HCT116 (cell line): ENCODE results near the gene AP1M2. TPM values are rescaled to one million over a fixed set of nuclear protein-coding genes. Genes with fewer than 3 reads are reported as not detected.

Source experiments
- ATAC-seq: fragments of 200-7000 bp; cut with Tn5 transposase; 2 replicates; pipeline ENCODE4 v1.9.1; 2020; ENCODE audit warnings: mild to moderate bottlenecking, moderate library complexity
- BruUV-seq: library from RNA; stranded (reverse); fragments of 400-500 nt; replicated peaks from 2 replicates; lab custom pipeline; 2021; lab: Mats Ljungman, UMichigan
- CTCF ChIA-PET: fragments of 300-600 bp; sonication (Branson Sonifier 250); formaldehyde crosslinking; loops from one replicate; lab custom pipeline; 2021; ENCODE audit warnings: antibody characterized with exemption; lab: Charles Lee
- POLR2A ChIA-PET: fragments of 300-600, 350-600 bp; sonication (Branson Sonifier 250); formaldehyde crosslinking; loops from one replicate; lab custom pipeline; 2021; ENCODE audit warnings: antibody characterized with exemption; lab: Charles Lee
- RAD21 ChIA-PET, 2 experiments: fragments of 300-600 bp; sonication (Branson Sonifier 250); formaldehyde crosslinking; loops; one replicate each; lab custom pipeline; 2023; ENCODE audit warnings: low total read pairs in 2 of 2; ENCODE audit not compliant: uncharacterized antibody in 2 of 2, unreplicated experiment in 2 of 2, low non-redundant PET in 1 of 2; lab: Charles Lee
- DNase-seq: peaks from one replicate; pipeline ENCODE4 v3.0.0-alpha.2; 2010; ENCODE audit warnings: low read depth, low spot score
- H2AFZ ChIP-seq: fragments of 200-600 bp; shearing (Covaris generic), sonication (generic); 2 replicates; pipeline ENCODE4 v1.6.1; 2017; ENCODE audit warnings: low read depth, mixed run types, mixed read lengths, antibody characterized with exemption, low read length; ENCODE audit not compliant: poor library complexity, severe bottlenecking
- H3K27ac ChIP-seq: 2 replicates; pipeline ENCODE4 v1.5.1; 2012; ENCODE audit warnings: low read depth, low read length
- H3K27me3 ChIP-seq: fragments of 200-600 bp; sonication (generic); 2 replicates; pipeline ENCODE4 v1.6.1; 2016; ENCODE audit warnings: mixed run types, low read length, mixed read lengths; ENCODE audit not compliant: insufficient read depth
- H3K36me3 ChIP-seq, 2 experiments: fragments of 200-500 bp in 1 of 2; fragments of 200-600 bp in 1 of 2; sonication (Bioruptor generic) in 1 of 2; sonication (generic) in 1 of 2; 2 replicates each; pipeline versions ENCODE4 v1.5.1 to v1.6.1; 2014 to 2016; ENCODE audit warnings: low read length in 2 of 2, inconsistent platforms in 1 of 2, mixed read lengths in 1 of 2, mixed run types in 1 of 2; ENCODE audit not compliant: insufficient read depth in 2 of 2, control insufficient read depth in 1 of 2
- H3K4me1 ChIP-seq, 2 experiments: fragments of 200-600 bp in 1 of 2; sonication (generic) in 1 of 2; 2 replicates each; pipeline versions ENCODE4 v1.5.1 to v1.6.1; 2012 to 2017; ENCODE audit warnings: low read length in 2 of 2, inconsistent platforms in 1 of 2, mild to moderate bottlenecking in 1 of 2, mixed read lengths in 1 of 2, mixed run types in 1 of 2, moderate library complexity in 1 of 2; ENCODE audit not compliant: insufficient read depth in 2 of 2, control insufficient read depth in 1 of 2
- H3K4me2 ChIP-seq: fragments of 200-600 bp; sonication (generic); 2 replicates; pipeline ENCODE4 v1.6.1; 2017; ENCODE audit warnings: mixed run types, low read length, mixed read lengths
- H3K4me3 ChIP-seq, 2 experiments: fragments of 200-600 bp in 1 of 2; sonication (generic) in 1 of 2; replicated peaks in 1 of 2; 2 replicates each; pipeline ENCODE4 v1.5.1; 2011 to 2016; ENCODE audit warnings: low read length in 2 of 2, control low read depth in 1 of 2, low read depth in 1 of 2, mild to moderate bottlenecking in 1 of 2, mixed read lengths in 1 of 2, mixed run types in 1 of 2
- H3K79me2 ChIP-seq: fragments of 200-600 bp; sonication (generic); 2 replicates; pipeline ENCODE4 v1.6.1; 2017; ENCODE audit warnings: mild to moderate bottlenecking, mixed run types, low read length, moderate library complexity, mixed read lengths; ENCODE audit not compliant: insufficient read depth
- H3K9ac ChIP-seq: fragments of 200-600 bp; sonication (generic); 2 replicates; pipeline ENCODE4 v1.6.1; 2016; ENCODE audit warnings: low read length, mixed read lengths
- H3K9me2 ChIP-seq: fragments of 200-600 bp; sonication (generic), shearing (Covaris generic); 2 replicates; pipeline ENCODE4 v1.6.1; 2017; ENCODE audit warnings: mixed run types, mild to moderate bottlenecking, moderate library complexity; ENCODE audit not compliant: insufficient read depth
- H3K9me3 ChIP-seq, 2 experiments: fragments of 200-500 bp in 1 of 2; fragments of 200-600 bp in 1 of 2; sonication (Bioruptor generic) in 1 of 2; sonication (generic) in 1 of 2; 2 replicates each; pipeline ENCODE4 v1.6.1; 2014 to 2017; ENCODE audit warnings: low read length in 2 of 2, mixed read lengths in 2 of 2, inconsistent platforms in 1 of 2, low read depth in 1 of 2, mild to moderate bottlenecking in 1 of 2, mixed run types in 1 of 2, moderate library complexity in 1 of 2; ENCODE audit not compliant: control insufficient read depth in 1 of 2, insufficient read depth in 1 of 2
- H4K20me1 ChIP-seq: fragments of 200-600 bp; sonication (generic), shearing (Covaris generic); 2 replicates; pipeline ENCODE4 v1.6.1; 2017; ENCODE audit warnings: mixed run types, mild to moderate bottlenecking, moderate library complexity; ENCODE audit not compliant: insufficient read depth
- CEBPB ChIP-seq: IDR thresholded peaks from 2 replicates; pipeline ENCODE4 v1.6.1; 2012; ENCODE audit warnings: low read depth
- FOSL1 ChIP-seq: IDR thresholded peaks from 2 replicates; pipeline ENCODE4 v1.6.1; 2012; ENCODE audit warnings: low read depth
- JUND ChIP-seq: IDR thresholded peaks from 2 replicates; pipeline ENCODE4 v1.6.1; 2012
- POLR2A ChIP-seq: IDR thresholded peaks from 2 replicates; pipeline ENCODE4 v1.7.0; 2011; ENCODE audit warnings: borderline replicate concordance; ENCODE audit not compliant: insufficient read depth, insufficient read length; ENCODE audit errors: extremely low read depth
- POLR2AphosphoS5 ChIP-seq: IDR thresholded peaks from 2 replicates; pipeline ENCODE4 v1.6.1; 2011; ENCODE audit warnings: mild to moderate bottlenecking, low read depth, low read length, moderate library complexity
- RAD21 ChIP-seq: IDR thresholded peaks from 2 replicates; pipeline ENCODE4 v1.6.1; 2012; ENCODE audit warnings: low read depth, mild to moderate bottlenecking
- SP1 ChIP-seq: IDR thresholded peaks from 2 replicates; pipeline ENCODE4 v1.6.1; 2012; ENCODE audit warnings: low read depth
- TCF7L2 ChIP-seq: IDR thresholded peaks from 2 replicates; pipeline ENCODE4 v1.7.0; 2011; ENCODE audit warnings: borderline replicate concordance, inconsistent platforms; ENCODE audit not compliant: insufficient read depth, insufficient read length; ENCODE audit errors: extremely low read depth
- intact Hi-C: fragments of 100-400 bp; cut with micrococcal nuclease; formaldehyde crosslinking; loops from 2 replicates; pipeline ENCODE4 v1.10.0; 2022
- total RNA-seq: library from RNA; stranded (reverse); gene quantifications from one replicate; pipeline ENCODE4 v1.2.1, GENCODE V29; 2021; ENCODE audit not compliant: unreplicated experiment
- TF ChIP-seq, protein P1 (sequence below): IDR thresholded peaks from 2 replicates; pipeline ENCODE4 v1.6.1; 2011; ENCODE audit warnings: mild to moderate bottlenecking, low read length, moderate library complexity; ENCODE audit not compliant: insufficient replicate concordance; ENCODE audit errors: extremely low read depth

The AP1M2 gene
- total RNA-seq, 1 experiment from 2014 or later, result 111 TPM

DNA sequence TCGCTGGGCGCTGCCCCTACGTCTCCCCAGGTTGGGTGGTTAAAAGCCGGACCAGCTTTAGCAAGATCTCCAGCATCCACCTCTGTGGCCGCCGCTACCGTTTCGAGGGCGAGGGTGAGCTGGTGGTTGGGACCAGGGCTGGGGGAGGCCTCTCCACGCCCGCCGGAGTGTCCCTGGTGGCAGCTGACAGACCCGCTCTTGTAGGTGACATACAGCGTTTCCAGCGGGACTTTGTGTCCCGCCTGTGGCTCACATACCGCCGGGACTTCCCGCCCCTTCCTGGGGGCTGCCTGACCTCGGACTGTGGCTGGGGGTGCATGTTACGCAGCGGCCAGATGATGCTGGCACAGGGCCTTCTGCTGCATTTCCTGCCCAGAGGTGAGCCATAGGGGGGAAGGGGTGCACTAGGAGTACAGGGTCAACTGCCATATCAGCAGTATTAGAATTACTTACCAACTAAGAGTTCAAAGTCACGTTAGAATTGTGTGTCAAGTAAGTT lies 42.3 kb downstream of the AP1M2 start:
- ChIA-PET CTCF (no interaction called here), POLR2A (no interaction called here), RAD21 (no interaction called here)
- Histone ChIP-seq H3K4me3 (peak overlapping the region; percentile 92 to 93), H3K9ac (peak overlapping the region; percentile 92), H3K27me3 (no peaks in the 10 kb centered on the region), H3K9me2 (no peaks in the 10 kb centered on the region), H3K79me2 (peaks cover 24% of the 10 kb centered on the region), H4K20me1 (no peaks in the 10 kb centered on the region), H3K27ac (peak overlapping the region; percentile 91; the same call in 1 of the 2 replicates), H2AFZ (no peak overlapping the region), H3K36me3 (peaks cover 3% of the 10 kb centered on the region in 2 experiments; a peak in 1 of 4 replicates), H3K4me1 (peaks cover 10 to 24% of the 10 kb centered on the region in 2 experiments; a peak in 3 of 4 replicates), H3K9me3 (no peaks in the 10 kb centered on the region), H3K4me2 (peak overlapping the region; percentile 97)
- DNase-seq, result no peak
- intact Hi-C loops, result loop anchor here (2.0 to 5.0 kb wide), 2 partner anchors 24 to 38 kb away; partner anchors contain the start of gene CDKN2D
- ATAC-seq, result no peak
- TF ChIP-seq CEBPB (no peak), JUND (no peak), SP1 (no peak), POLR2A (no peak), FOSL1 (no peak), RAD21 (no peak), TCF7L2 (no peak), POLR2AphosphoS5 (no peak)
- TF ChIP-seq, protein P1, sequence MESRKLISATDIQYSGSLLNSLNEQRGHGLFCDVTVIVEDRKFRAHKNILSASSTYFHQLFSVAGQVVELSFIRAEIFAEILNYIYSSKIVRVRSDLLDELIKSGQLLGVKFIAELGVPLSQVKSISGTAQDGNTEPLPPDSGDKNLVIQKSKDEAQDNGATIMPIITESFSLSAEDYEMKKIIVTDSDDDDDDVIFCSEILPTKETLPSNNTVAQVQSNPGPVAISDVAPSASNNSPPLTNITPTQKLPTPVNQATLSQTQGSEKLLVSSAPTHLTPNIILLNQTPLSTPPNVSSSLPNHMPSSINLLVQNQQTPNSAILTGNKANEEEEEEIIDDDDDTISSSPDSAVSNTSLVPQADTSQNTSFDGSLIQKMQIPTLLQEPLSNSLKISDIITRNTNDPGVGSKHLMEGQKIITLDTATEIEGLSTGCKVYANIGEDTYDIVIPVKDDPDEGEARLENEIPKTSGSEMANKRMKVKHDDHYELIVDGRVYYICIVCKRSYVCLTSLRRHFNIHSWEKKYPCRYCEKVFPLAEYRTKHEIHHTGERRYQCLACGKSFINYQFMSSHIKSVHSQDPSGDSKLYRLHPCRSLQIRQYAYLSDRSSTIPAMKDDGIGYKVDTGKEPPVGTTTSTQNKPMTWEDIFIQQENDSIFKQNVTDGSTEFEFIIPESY, result no peak
- TF ChIP-seq, all 23 proteins: peak for 0
- TSS peak; percentile 70 for BruUV-seq
